T-helper 1 cell treated with Interleukin-12 subunit alpha and Interleukin-12 subunit beta and Interleukin-4 antibody, amounts not matched to agents 30 μg/mL and 1 μg/mL, for 36 hours (primary cell): Measurements from ENCODE around the gene OR2T34.
A peak's percentile ranks its signal among the peaks of the same experiment; 100 is the strongest.
"Not testable (repeated sequence)": the region's sequence is repeated elsewhere in the genome, so short reads cannot be mapped to it uniquely, and the experiment has no call there.

ENCODE experiments used
- H3K27ac Mint-ChIP-seq: one replicate; pipeline ENCODE4 v1.8.0; 2021; ENCODE audit warnings: mild to moderate bottlenecking, mixed read lengths
- H3K27me3 Mint-ChIP-seq: one replicate; pipeline ENCODE4 v1.8.0; 2021; ENCODE audit warnings: low read depth, mixed read lengths
- H3K36me3 Mint-ChIP-seq: one replicate; pipeline ENCODE4 v1.8.0; 2021; ENCODE audit warnings: low read depth, mixed read lengths
- H3K4me1 Mint-ChIP-seq: one replicate; pipeline ENCODE4 v1.8.0; 2021; ENCODE audit warnings: low read depth, mixed read lengths
- H3K4me3 Mint-ChIP-seq: one replicate; pipeline ENCODE4 v1.8.0; 2021; ENCODE audit warnings: mild to moderate bottlenecking, moderate library complexity, mixed read lengths
- H3K9me3 Mint-ChIP-seq: one replicate; pipeline ENCODE4 v1.8.0; 2021; ENCODE audit warnings: mixed read lengths

Gene OR2T34

DNA sequence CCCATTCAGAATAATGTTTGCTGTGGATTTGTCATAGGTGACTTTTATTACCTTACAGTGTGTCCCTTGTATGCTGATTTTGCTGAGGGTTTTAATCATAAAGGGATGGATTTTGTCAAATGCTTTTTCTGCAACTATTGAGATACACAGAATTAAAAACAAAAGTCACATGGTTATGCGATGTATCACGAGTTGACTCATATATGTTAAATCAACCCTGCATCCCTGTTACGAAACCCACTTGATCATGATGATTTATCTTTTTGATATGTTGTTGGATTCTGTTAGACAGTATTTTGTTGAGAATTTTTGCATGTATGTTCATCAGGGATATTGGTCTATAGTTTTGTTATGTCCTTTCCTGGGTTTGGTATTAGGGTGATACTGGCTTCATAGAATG, 10.7 kb upstream of the OR2T34 start:
- Mint-ChIP-seq H3K27ac (no peak overlapping the region), H3K4me1 (no peaks in the 10 kb centered on the region), H3K36me3 (no peaks in the 10 kb centered on the region), H3K9me3 (peaks cover 2% of the 10 kb centered on the region), H3K4me3 (no peak overlapping the region), H3K27me3 (no peaks in the 10 kb centered on the region)

DNA sequence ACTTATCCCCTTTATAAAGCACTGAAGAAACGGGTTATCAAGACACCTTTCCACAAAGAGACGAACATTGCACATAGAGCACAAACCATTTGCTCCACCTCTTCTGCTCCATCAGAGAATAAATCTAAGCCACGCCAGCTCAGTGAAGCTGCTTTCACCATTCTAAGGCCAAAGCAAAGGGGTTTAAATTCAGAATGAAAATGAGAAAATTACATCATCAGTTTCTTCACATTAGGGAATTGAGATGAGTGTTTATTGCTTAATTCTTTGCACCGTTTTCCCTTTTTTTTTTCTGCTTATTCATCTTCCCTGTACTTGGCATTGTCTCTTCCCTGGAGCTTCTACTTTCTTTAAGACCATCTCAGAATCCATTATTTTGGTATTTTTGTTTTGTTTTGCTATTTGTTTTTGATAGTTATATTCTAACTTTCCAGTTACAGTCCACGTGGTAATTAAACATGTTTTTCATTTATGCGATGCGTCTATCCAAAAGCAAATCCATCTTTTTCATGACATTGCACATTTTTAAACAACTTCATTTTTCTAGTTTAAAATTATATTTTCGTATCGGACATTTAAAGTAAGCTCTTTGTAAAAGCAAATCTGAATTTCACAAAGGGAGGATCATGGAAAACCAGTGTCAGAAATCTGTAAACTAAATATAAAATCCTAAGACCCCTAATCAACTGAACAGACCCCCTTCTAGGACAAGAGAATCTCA, 1.9 kb upstream of the OR2T34 start:
- H3K27ac Mint-ChIP-seq, result no peak overlapping the region
- no peaks in the 10 kb centered on the region for H3K27me3 Mint-ChIP-seq
- H3K9me3 Mint-ChIP-seq, result peaks cover 4% of the 10 kb centered on the region
- H3K4me1 Mint-ChIP-seq, result no peaks in the 10 kb centered on the region
- no peaks in the 10 kb centered on the region for H3K36me3 Mint-ChIP-seq
- H3K4me3 Mint-ChIP-seq, result no peak overlapping the region

DNA sequence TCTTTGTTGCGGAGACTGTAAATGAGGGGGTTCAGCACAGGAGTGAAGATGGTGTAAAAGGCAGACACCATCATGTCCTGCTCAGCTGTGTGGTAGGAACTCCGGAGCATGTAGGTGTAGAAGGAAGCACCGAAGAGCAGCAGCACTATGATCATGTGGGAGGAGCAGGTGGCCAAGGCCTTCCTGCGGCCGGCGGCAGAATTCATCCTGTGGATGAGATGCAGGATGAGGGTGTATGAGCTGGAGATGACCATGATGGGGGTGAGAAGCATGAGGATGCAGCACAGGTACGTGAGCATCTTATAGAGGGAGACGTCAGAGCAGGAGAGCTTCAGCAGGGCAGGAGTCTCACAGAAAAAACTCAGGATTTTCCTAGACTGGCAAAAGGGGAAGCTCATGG, 701 bp downstream of the OR2T34 start:
- H3K27ac Mint-ChIP-seq, H3K9me3 Mint-ChIP-seq, H3K27me3 Mint-ChIP-seq, H3K4me1 Mint-ChIP-seq, H3K36me3 Mint-ChIP-seq, H3K4me3 Mint-ChIP-seq: not testable (repeated sequence)

DNA sequence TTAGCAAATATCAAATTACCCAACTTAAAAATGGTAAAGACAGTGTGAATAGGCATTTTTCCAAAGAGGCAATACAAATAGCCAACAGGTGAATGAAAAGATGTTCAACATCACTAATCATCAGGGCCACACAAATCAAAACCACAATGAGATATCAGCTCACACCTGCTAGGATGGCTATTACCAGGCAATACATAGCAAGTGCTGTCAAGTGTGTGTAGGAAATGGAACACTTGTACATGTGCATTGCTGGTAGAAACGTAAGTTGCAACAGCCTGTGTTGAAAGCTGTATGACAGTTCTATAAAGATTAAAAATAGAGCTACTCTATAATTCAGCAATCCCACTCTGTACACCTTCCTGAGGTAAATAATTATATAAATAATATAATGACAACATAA, 2.5 kb downstream of the OR2T34 start:
- H3K36me3 Mint-ChIP-seq, H3K4me3 Mint-ChIP-seq, H3K4me1 Mint-ChIP-seq, H3K9me3 Mint-ChIP-seq, H3K27ac Mint-ChIP-seq, H3K27me3 Mint-ChIP-seq: not testable (repeated sequence)

DNA sequence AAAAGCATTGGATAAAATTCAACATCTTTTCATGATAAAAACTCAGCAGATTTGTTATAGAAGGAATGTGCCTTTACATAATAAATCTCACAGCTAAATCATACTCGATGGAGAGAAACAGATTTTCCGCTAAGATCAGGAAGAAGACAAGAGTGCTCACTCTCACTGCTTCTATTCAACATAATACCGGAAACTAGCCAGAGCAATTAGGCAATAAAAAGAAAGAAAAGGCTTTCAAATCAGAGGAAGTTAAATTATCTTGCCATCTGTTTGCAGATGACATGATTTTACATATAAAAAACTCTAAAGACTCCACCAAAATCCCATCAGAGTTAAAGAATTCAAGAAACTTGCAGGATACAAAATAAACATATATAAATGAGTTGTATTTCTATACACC, 3.7 kb downstream of the OR2T34 start:
- H3K27me3 Mint-ChIP-seq, H3K4me1 Mint-ChIP-seq, H3K4me3 Mint-ChIP-seq, H3K36me3 Mint-ChIP-seq, H3K27ac Mint-ChIP-seq, H3K9me3 Mint-ChIP-seq: not testable (repeated sequence)

DNA sequence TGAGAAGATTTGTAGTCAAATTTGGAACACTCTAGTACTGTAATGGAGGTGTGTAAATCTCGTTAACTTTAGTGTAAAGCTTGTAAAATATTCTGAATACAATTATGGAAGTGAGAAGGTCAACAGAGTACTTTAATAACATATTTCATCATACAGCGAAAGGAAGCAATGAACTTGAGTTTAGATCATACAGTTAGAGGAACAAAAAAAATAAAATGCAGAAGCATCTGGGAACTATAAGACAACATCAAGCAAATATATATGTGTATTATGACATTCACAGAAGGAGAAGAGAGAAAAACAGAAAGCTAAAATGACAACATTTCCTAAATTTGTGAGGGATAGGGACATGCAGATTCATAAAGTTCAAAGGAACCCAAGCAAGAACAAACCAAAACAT, 5.5 kb downstream of the OR2T34 start:
- H3K27ac Mint-ChIP-seq, H3K27me3 Mint-ChIP-seq, H3K4me1 Mint-ChIP-seq: not testable (repeated sequence)

DNA sequence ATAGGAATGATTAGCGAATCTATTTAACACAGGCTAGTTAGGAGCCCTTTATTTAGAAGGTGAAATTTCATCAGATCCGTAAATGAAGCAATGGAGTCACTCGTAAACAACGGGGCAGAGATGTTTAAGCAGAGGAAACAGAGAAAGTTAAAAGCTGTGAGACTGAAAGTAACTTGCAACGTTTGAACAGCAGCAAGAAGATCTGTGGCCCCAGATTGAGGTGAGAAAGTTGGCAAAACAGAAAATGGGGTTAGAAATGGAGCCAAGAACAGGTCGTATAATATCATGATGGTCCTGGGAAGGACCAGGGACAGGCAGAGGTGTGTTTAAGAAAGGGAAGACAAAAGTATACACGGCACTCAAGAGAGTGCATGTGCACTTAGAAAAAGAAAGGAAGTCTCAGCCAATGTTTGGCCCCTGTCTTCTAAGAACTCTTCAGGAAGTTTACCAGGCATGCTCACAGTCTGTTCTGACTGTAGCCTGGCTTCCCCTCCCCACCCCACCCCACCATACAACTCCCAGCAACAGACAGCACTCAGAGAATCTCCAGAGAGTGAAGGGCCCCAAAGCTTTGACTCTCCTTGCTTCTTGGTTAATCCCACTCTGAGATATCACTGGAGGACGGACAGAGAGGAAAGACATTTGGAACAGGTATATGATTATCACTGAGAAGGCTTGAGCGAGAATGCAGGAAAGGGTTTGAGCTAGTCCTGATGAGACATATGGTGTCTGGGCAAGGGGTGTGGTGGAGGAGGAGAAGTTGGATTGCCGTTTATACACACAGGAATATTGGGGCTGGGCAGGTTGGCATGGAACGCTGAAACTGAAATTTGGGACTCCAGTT, 8.8 kb downstream of the OR2T34 start:
- not testable (repeated sequence) for H3K4me1 Mint-ChIP-seq, H3K27me3 Mint-ChIP-seq, H3K36me3 Mint-ChIP-seq, H3K9me3 Mint-ChIP-seq
- Mint-ChIP-seq H3K27ac (peak overlapping the region; percentile 87), H3K4me3 (peak overlapping the region; percentile 85)

More for the DNA sequence above, 5.5 kb downstream of the OR2T34 start:
- H3K36me3 Mint-ChIP-seq, H3K4me3 Mint-ChIP-seq, H3K9me3 Mint-ChIP-seq: not testable (repeated sequence)

DNA sequence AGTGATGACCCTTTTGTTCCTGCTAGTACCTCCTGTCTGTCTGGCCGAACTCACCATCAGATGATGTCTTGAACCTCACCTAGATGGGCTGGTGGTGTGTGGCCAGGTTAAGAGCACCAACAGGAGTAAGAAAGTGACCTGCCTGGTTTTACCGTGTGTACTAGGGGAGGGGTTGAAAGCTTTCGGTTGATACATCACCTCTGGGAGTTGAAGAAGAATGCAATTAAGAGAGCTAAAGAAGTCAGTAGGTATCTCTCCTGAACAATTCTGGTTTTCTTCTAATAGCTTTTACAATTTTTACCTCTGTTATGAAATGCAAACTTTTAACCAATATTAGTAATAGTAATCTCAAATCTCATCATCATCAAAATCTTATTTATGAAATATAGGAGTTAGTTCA, 11.9 kb downstream of the OR2T34 start, which contains the start of gene OR2T29:
OR2T29 (minus strand) TSS at position 101 of the 400 bp plus-strand sequence. CDS start 3,281 bp downstream, outside the sequence.
- H3K4me3 Mint-ChIP-seq, H3K4me1 Mint-ChIP-seq, H3K27ac Mint-ChIP-seq, H3K36me3 Mint-ChIP-seq, H3K27me3 Mint-ChIP-seq, H3K9me3 Mint-ChIP-seq: not testable (repeated sequence)

DNA sequence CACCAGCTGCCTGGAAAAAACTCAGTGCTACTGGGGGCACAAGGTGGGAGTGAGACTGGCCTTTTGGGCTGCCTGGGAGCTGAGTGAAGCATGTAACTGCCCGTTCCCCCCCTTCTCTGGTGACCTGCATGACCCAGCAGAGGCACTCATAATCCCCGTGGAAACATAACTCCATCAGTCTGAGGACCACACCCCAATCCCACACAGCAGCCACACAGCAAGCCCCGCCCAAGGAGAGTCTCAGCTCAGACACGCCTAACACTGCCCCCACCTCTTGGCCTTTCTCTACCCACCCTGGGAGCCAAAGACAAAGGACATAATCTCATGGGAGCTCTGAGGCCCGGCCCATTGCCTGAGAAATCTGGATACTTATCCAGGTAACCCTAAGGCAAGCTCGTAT, 23.5 kb downstream of the OR2T34 start:
- not testable (repeated sequence) for H3K36me3 Mint-ChIP-seq, H3K4me1 Mint-ChIP-seq, H3K9me3 Mint-ChIP-seq, H3K27ac Mint-ChIP-seq, H3K27me3 Mint-ChIP-seq, H3K4me3 Mint-ChIP-seq

DNA sequence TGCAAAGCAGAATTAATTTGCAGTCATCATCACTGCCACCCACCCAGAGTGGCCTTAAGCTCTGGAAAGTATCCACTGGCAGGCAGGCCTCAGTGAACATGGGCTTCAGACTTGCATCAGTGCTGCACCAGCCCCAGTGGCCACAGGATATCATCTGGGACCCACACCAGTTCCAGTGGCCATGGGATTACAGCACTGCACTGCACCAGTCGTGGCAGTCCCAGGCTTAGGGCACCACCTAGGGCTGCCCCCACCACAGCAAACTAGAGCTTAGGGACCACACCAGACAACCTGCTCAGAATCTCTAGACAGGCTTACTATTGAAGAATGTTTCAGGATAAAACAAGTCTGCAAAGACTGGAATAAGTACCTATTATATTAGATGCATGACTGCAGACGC, 27.2 kb downstream of the OR2T34 start:
- H3K27me3 Mint-ChIP-seq, H3K4me1 Mint-ChIP-seq, H3K9me3 Mint-ChIP-seq, H3K27ac Mint-ChIP-seq, H3K36me3 Mint-ChIP-seq, H3K4me3 Mint-ChIP-seq: not testable (repeated sequence)

DNA sequence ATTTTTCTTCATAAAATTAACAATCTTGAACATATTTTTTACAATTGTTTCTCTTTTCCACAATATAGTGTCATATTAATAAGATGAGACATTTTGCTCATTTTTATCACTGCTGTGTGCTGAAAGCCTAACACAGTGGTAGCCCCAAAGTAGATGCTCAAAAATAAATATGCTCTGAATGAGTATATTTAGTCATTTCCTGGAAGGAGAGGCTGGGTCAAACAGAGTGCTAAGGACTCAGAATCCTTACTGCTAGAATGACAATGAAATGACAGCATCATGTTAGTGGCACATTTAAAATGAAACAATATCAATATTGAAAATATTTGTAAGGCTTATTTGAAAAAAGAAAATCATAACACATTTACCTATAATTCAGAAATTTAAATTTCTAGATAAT, 37.1 kb downstream of the OR2T34 start:
- not testable (repeated sequence) for H3K27me3 Mint-ChIP-seq, H3K36me3 Mint-ChIP-seq, H3K9me3 Mint-ChIP-seq, H3K4me3 Mint-ChIP-seq, H3K4me1 Mint-ChIP-seq, H3K27ac Mint-ChIP-seq
